ENCODE results near the gene CBX4. TPM values are rescaled to one million over a fixed set of nuclear protein-coding genes. Genes with fewer than 3 reads are reported as not detected.
A peak's percentile ranks its signal among the peaks of the same experiment; 100 is the strongest.
"Not testable (repeated sequence)": the region's sequence is repeated elsewhere in the genome, so short reads cannot be mapped to it uniquely, and the experiment has no call there.

CBX4 gene
- total and polyA plus RNA-seq, 3 experiments from 2014 or later, result 9.8 to 12.2 (median 12.1) TPM

- POLR2A ChIA-PET, result no interaction called here
- Histone ChIP-seq H3K27ac (ENCODE audit: low read depth, low read length) (no peak overlapping the region), H3K9me3 (ENCODE audit: low read length) (no peaks in the 10 kb centered on the region), H3K36me3 (ENCODE audit: insufficient read depth, low read length) (no peaks in the 10 kb centered on the region), H3K4me1 (ENCODE audit: insufficient read depth, low read length) (no peaks in the 10 kb centered on the region), H3K4me3 (ENCODE audit: low read length) (no peak overlapping the region), H3K27me3 (ENCODE audit: insufficient read depth, low read length, poor library complexity, severe bottlenecking) (no peaks in the 10 kb centered on the region)
- no peak overlapping the region for H3K4me3 Mint-ChIP-seq
- CTCF ChIA-PET, result interaction anchor here (1.1 to 1.4 kb wide), 2 partner anchors 13 to 20 kb away, joined by 3 to 6 read pairs; no protein-coding TSS in a partner anchor
- peaks cover 0 to 4% (median 3%) of the 10 kb centered on the region in 3 donors for H3K36me3 Mint-ChIP-seq
- H3K9me3 Mint-ChIP-seq, result no peaks in the 10 kb centered on the region
- no peak for DNase-seq
- H3K27me3 Mint-ChIP-seq, result peaks cover 4 to 51% of the 10 kb centered on the region in 2 donors
- peak overlapping the region in 1 of 8 donors; percentile 50 for H3K27ac Mint-ChIP-seq
- H3K4me1 Mint-ChIP-seq, result peaks cover 0 to 7% (median 0%) of the 10 kb centered on the region in 3 donors
Observed at GRCh38 chr17:79855331-79856124, 16.3 kb upstream of the CBX4 start.

- DNase-seq, result no peak
- Histone ChIP-seq H3K4me3 (ENCODE audit: low read length) (no peak overlapping the region), H3K4me1 (ENCODE audit: insufficient read depth, low read length) (no peaks in the 10 kb centered on the region), H3K36me3 (ENCODE audit: insufficient read depth, low read length) (no peaks in the 10 kb centered on the region), H3K27ac (ENCODE audit: low read depth, low read length) (no peak overlapping the region), H3K9me3 (ENCODE audit: low read length) (no peaks in the 10 kb centered on the region), H3K27me3 (ENCODE audit: insufficient read depth, low read length, poor library complexity, severe bottlenecking) (no peaks in the 10 kb centered on the region)
- H3K27me3 Mint-ChIP-seq, result peaks cover 4 to 46% of the 10 kb centered on the region in 2 donors
- no peak overlapping the region for H3K27ac Mint-ChIP-seq
- ChIA-PET CTCF (interaction anchor here (1.1 to 1.4 kb wide), 3 partner anchors 9 to 19 kb away, joined by 3 to 6 read pairs (median 3); no protein-coding TSS in a partner anchor), POLR2A (no interaction called here)
- no peaks in the 10 kb centered on the region for H3K9me3 Mint-ChIP-seq
- peaks cover 0 to 4% (median 3%) of the 10 kb centered on the region in 3 donors for H3K36me3 Mint-ChIP-seq
- H3K4me3 Mint-ChIP-seq, result no peak overlapping the region
- H3K4me1 Mint-ChIP-seq, result peaks cover 0 to 7% (median 0%) of the 10 kb centered on the region in 3 donors
Observed at GRCh38 chr17:79854080-79855060, 15.1 kb upstream of the CBX4 start.

- H3K36me3 ChIP-seq (ENCODE audit: insufficient read depth, low read length); H3K27me3 ChIP-seq (ENCODE audit: insufficient read depth, low read length, poor library complexity, severe bottlenecking); H3K4me3 ChIP-seq (ENCODE audit: low read length); H3K4me1 ChIP-seq (ENCODE audit: insufficient read depth, low read length); H3K27ac Mint-ChIP-seq; H3K4me3 Mint-ChIP-seq; H3K4me1 Mint-ChIP-seq; POLR2A ChIA-PET; H3K36me3 Mint-ChIP-seq; DNase-seq; H3K9me3 ChIP-seq (ENCODE audit: low read length); H3K9me3 Mint-ChIP-seq; H3K27ac ChIP-seq (ENCODE audit: low read depth, low read length); CTCF ChIA-PET: not testable (repeated sequence)
- peaks cover 4 to 48% of the 10 kb centered on the region in 2 donors for H3K27me3 Mint-ChIP-seq
Observed at GRCh38 chr17:79853168-79853567, 13.9 kb upstream of the CBX4 start.

- ChIA-PET POLR2A (no interaction called here), CTCF (no interaction called here)
- Mint-ChIP-seq H3K27ac (peak overlapping the region in 1 of 8 donors; percentile 17), H3K4me1 (peaks cover 0 to 7% (median 0%) of the 10 kb centered on the region in 3 donors), H3K4me3 (peak overlapping the region in 6 of 7 donors; percentile 44 to 58 (median 48)), H3K27me3 (peaks cover 4 to 48% of the 10 kb centered on the region in 2 donors), H3K36me3 (peaks cover 0 to 4% (median 3%) of the 10 kb centered on the region in 3 donors), H3K9me3 (no peaks in the 10 kb centered on the region)
- no peaks in the 10 kb centered on the region for H3K36me3 ChIP-seq (ENCODE audit: insufficient read depth, low read length)
- no peaks in the 10 kb centered on the region for H3K4me1 ChIP-seq (ENCODE audit: insufficient read depth, low read length)
- no peak for DNase-seq
- no peak overlapping the region for H3K4me3 ChIP-seq (ENCODE audit: low read length)
- no peaks in the 10 kb centered on the region for H3K27me3 ChIP-seq (ENCODE audit: insufficient read depth, low read length, poor library complexity, severe bottlenecking)
- H3K27ac ChIP-seq (ENCODE audit: low read depth, low read length), result no peak overlapping the region
- no peaks in the 10 kb centered on the region for H3K9me3 ChIP-seq (ENCODE audit: low read length)
Observed at GRCh38 chr17:79852748-79853147, 13.5 kb upstream of the CBX4 start.

GRCh38 chr17:79851461-79851817 lies 12.2 kb upstream of the CBX4 start:
- Mint-ChIP-seq H3K9me3 (no peaks in the 10 kb centered on the region), H3K4me3 (peak overlapping the region in 2 of 7 donors; percentile 1 to 32), H3K4me1 (peaks cover 0 to 7% (median 0%) of the 10 kb centered on the region in 3 donors), H3K36me3 (peaks cover 0 to 3% (median 0%) of the 10 kb centered on the region in 3 donors), H3K27me3 (peaks cover 0 to 40% of the 10 kb centered on the region in 2 donors), H3K27ac (no peak overlapping the region)
- no peaks in the 10 kb centered on the region for H3K9me3 ChIP-seq (ENCODE audit: low read length)
- ChIA-PET CTCF (interaction anchor here (1.5 kb wide), 1 partner anchor 14 kb away, joined by 3 read pairs; no protein-coding TSS in a partner anchor), POLR2A (interaction anchor here (0.8 kb wide), 1 partner anchor 15 kb away, joined by 3 read pairs; no protein-coding TSS in a partner anchor)
- no peak overlapping the region for H3K27ac ChIP-seq (ENCODE audit: low read depth, low read length)
- H3K4me1 ChIP-seq (ENCODE audit: insufficient read depth, low read length), result no peaks in the 10 kb centered on the region
- H3K27me3 ChIP-seq (ENCODE audit: insufficient read depth, low read length, poor library complexity, severe bottlenecking), result no peaks in the 10 kb centered on the region
- no peak for DNase-seq
- no peaks in the 10 kb centered on the region for H3K36me3 ChIP-seq (ENCODE audit: insufficient read depth, low read length)
- no peak overlapping the region for H3K4me3 ChIP-seq (ENCODE audit: low read length)

- no peaks in the 10 kb centered on the region for H3K36me3 ChIP-seq (ENCODE audit: insufficient read depth, low read length)
- Mint-ChIP-seq H3K36me3 (peaks cover 0 to 3% (median 0%) of the 10 kb centered on the region in 3 donors), H3K9me3 (no peaks in the 10 kb centered on the region), H3K4me1 (peaks cover 0 to 9% (median 0%) of the 10 kb centered on the region in 3 donors), H3K4me3 (peak overlapping the region in 1 of 7 donors; percentile 1), H3K27ac (no peak overlapping the region), H3K27me3 (peaks cover 0 to 43% of the 10 kb centered on the region in 2 donors)
- H3K4me1 ChIP-seq (ENCODE audit: insufficient read depth, low read length), result no peaks in the 10 kb centered on the region
- CTCF ChIA-PET, result interaction anchor here (1.5 kb wide), 1 partner anchor 14 kb away, joined by 3 read pairs; no protein-coding TSS in a partner anchor
- H3K9me3 ChIP-seq (ENCODE audit: low read length), result no peaks in the 10 kb centered on the region
- H3K4me3 ChIP-seq (ENCODE audit: low read length), result no peak overlapping the region
- no peak for DNase-seq
- POLR2A ChIA-PET, result interaction anchor here (0.8 kb wide), 1 partner anchor 579 kb away, joined by 3 read pairs; no protein-coding TSS in a partner anchor
- H3K27ac ChIP-seq (ENCODE audit: low read depth, low read length), result no peak overlapping the region
- no peaks in the 10 kb centered on the region for H3K27me3 ChIP-seq (ENCODE audit: insufficient read depth, low read length, poor library complexity, severe bottlenecking)
Observed at GRCh38 chr17:79850571-79851460, 11.6 kb upstream of the CBX4 start.

GRCh38 chr17:79849953-79850352 lies 10.7 kb upstream of the CBX4 start:
- no peak overlapping the region for H3K27ac Mint-ChIP-seq

More at GRCh38 chr17:79849953-79850352, 10.7 kb upstream of the CBX4 start:
- no peak for DNase-seq
- H3K4me3 ChIP-seq (ENCODE audit: low read length), result no peak overlapping the region
- Mint-ChIP-seq H3K36me3 (peaks cover 0 to 3% (median 0%) of the 10 kb centered on the region in 3 donors), H3K27me3 (peaks cover 5 to 40% of the 10 kb centered on the region in 2 donors), H3K4me3 (no peak overlapping the region), H3K9me3 (no peaks in the 10 kb centered on the region), H3K4me1 (peaks cover 0 to 12% (median 1%) of the 10 kb centered on the region in 3 donors)
- no peaks in the 10 kb centered on the region for H3K36me3 ChIP-seq (ENCODE audit: insufficient read depth, low read length)
- H3K9me3 ChIP-seq (ENCODE audit: low read length), result no peaks in the 10 kb centered on the region
- peaks cover 5% of the 10 kb centered on the region for H3K27me3 ChIP-seq (ENCODE audit: insufficient read depth, low read length, poor library complexity, severe bottlenecking)
- CTCF ChIA-PET, result interaction anchor here (1.5 kb wide), 1 partner anchor 13 kb away, joined by 3 read pairs; no protein-coding TSS in a partner anchor
- POLR2A ChIA-PET, result interaction anchor here (0.8 kb wide), 1 partner anchor 578 kb away, joined by 3 read pairs; no protein-coding TSS in a partner anchor
- no peaks in the 10 kb centered on the region for H3K4me1 ChIP-seq (ENCODE audit: insufficient read depth, low read length)
- no peak overlapping the region for H3K27ac ChIP-seq (ENCODE audit: low read depth, low read length)
